KG1 (cell line): Measurements from ENCODE around the gene ADGRL2.

Experiments
- DNase-seq: peaks from one replicate; lab custom pipeline; 2025; lab: John Stamatoyannopoulos, UW

Gene ADGRL2

DNA sequence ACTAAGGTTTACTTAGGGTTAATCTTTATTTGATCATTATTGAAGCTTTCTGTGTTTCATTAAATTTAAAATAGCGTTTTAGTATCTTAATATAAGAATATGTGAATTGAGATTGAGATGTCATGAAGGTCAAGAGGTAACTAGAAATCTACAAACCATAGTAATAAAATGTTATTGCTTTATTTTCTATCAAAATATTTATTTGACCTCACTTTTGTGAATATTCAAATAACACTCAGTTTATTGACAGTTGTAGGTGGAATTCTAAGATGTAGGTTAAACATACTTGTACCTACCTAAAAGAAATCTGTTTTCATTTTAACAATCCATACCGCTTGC, 5.7 kb downstream of the ADGRL2 start:
- no peak for DNase-seq

DNA sequence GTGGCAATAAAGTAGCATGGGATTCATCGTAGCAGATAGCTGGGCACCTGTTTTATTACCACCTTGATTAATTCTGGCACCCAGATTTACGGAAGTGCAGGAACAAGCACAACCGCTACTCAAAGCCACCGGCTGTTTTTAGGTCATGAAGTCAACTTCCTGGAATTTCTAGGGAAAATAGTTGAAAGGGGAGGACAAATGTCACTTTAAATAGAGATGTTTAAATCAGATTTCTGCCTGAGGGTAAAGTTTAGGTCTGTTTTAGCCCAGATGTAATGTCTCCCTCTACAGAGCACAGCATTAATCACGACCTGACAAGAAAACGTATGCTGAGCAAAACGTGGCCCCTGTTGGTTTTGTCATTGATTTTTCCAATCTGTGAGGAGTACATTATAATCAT, 8.0 kb downstream of the ADGRL2 start:
- DNase-seq, result no peak

DNA sequence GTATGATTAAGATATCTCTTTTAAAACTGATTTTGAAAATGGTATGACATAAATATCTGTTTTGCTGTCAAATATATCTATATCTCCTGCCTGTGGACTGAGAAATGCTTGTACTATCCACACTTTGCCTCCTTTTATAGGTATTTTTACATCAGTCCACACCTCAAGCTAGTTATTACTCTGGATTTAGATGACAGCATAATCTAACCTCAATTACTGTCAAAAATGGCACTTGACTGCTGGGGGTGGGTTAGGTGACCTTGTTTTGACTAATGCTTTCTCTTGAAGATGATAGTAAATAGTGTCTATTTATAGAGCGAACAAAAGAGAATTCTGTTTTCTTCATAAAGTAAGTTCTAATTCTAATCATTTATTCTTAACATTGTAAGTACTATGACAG, 9.1 kb downstream of the ADGRL2 start:
- DNase-seq, result no peak

DNA sequence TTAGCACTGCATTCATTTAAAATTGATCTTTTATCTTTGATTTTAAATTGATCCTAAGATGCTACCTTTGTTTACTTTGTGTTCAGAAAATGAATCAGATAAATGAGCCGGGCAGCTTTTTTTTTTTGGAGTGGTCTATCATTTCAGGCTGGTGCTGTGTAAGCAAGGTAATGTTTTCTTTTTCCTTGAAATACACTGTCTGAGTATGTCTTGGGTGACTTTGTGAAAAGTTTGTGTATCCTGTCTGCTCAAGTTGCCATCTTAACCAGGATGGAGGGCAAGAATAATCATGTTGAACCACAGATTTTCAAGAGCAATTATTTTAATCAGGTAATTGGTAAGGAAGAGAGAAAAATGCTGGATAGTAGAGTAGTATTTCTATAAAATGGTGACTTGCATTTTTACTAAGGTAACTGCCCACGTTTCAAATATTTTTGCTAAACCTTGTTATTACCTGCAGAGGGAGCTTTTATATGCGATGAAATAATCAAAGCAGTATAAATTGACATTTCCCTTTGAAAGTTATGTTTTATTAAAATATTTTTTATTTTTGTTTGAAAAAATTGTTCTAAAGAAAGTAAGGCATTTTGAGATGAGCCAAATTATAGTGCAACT, 11.1 kb downstream of the ADGRL2 start:
- no peak for DNase-seq

DNA sequence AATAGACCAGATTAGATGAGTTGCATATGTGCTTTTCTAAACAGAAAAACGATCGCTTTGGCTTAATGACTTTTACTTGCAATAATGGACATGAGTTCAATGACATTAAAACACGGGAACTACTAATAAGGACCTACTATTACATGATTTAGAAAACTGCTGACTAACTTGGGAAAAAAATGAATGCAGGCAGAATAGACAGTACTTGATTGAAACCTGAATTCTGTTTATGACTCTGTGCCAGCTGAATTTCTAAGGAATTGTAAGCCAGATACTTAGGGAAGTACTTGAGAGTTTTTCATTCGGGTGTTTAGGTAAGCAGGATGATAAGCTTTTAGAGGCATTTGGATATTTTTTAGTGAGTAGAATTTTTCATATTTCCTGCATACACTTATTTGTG, 12.0 kb downstream of the ADGRL2 start:
- DNase-seq, result no peak

DNA sequence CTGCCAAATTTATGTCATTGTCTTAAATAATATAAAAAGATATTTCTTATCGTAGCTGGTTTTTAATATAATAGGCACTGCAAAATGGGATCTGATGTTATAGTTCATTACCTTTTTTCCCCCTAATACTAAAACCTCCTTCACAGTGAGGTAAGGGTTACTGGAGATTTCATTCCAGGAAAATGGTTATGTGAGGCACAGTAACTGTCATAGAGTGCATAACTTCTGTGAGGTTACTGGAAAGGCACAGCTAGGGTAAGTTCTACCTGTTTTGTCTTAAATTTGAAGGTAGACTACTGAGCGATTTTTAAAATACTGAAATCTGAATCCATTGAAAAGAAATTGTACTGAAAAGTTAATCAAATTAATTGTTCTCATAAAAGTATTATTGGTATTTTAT, 13.0 kb downstream of the ADGRL2 start:
- DNase-seq, result no peak

DNA sequence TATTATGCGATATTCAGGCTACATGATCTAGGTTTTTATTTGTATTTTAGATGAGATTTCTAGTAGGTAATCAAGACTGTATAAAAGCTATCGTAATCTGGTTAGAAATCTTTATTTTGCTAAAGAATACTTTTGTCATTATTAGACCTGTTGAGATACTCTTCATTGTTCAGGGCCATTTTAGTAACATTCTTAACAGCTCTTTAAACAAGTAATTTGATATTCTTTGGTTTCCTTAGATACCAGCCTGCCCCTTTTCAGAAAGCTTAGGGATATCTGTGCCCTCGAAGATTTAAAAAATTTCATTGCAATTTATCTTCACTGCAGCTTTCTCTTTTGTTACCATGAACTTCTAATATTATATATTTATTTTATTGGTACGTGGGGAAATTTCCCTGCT, 18.9 kb downstream of the ADGRL2 start:
- no peak for DNase-seq

DNA sequence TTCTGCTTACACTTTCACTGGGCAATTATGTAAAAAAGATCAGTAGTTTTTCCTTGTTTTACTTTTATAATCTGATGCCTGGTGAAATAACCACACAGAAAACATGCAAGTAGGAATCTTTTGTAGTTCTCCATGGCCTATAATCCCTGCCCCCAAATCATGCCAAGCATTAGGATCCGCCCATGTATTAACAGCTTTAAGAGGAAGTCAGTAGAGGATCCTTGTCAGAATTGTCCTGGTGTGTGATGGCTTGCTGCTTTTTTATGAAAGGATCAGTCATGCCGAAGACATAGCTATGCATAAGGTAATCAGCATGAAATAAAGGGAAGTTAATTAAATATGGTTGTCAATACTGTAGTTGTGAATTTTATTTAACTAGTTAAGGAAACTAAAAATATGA, 20.0 kb downstream of the ADGRL2 start:
- DNase-seq, result no peak

DNA sequence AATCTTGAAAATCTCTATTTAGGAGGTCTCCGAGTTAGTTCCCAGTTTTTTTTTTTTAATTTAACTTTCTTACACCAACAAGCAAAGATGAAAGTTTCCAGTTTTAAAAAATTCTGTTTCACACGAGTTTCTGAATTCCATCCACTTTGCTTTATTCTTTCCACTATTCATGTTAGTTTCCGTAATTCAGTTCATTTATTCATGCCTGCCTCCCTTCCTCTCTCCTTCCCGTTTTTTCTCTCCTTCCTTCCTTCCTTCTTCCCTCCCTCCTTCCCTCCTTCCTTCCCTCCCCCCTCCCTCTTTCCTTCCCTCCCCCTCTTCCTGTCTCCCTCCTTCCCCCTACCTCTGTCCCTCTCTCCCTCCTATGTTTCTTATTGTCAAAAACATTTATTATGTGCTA, 22.3 kb downstream of the ADGRL2 start:
- no peak for DNase-seq

DNA sequence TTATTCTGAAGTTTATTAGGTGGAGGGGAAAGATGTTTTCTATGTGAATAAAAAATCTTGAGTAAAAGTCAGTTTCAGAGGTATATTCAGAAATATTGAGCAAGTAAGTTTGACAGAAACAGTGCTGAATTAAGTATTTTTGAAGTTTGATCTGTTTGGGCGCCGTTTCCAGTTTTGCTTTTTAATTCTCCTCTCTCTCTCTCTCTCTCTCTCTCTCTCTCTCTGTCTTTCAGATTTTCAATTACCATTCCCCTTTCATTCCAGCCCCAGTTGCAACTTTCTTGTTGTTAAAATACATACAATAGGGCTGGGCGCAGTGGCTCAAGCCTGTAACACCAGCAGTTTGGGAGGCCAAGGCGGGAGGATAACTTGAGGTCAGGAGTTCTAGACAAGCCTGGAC, 24.0 kb downstream of the ADGRL2 start:
- DNase-seq, result no peak

DNA sequence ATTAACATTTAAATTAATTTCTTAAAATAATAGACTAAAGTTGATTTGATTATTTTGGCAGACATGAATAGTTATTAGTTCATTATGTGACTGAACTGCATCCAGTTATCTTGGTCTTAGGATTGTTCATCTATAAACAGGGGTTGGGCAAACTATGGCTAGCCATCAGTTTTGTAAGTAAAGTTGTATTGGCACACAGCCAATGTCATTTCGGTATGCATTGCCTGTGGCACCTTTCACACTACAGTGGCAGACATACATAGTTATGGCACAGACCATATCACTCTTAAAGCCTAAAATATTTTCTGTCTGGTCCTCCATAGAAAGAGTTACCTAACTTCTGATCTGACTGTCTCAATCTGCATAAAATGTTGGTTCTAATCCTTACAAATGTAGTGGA, 27.2 kb downstream of the ADGRL2 start:
- no peak for DNase-seq

DNA sequence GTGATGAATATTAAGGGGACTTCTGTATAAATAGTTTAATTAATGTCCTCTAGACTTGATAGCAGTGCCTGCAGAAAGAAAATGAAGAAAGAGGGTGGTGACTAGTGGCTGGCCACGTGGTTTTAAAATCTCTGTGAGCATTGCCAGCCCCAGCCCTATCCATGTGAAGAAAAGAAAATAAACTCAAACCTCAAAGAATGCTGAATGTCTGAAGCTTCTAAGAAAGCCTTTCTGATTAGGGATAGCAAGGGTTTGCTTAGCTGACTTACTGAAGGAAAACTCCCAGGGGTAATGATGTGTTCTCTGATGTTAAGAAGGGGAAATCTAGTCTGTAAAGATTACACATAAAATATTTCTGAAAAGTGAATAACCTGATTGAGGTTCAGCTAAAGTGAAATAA, 31.8 kb downstream of the ADGRL2 start:
- no peak for DNase-seq

DNA sequence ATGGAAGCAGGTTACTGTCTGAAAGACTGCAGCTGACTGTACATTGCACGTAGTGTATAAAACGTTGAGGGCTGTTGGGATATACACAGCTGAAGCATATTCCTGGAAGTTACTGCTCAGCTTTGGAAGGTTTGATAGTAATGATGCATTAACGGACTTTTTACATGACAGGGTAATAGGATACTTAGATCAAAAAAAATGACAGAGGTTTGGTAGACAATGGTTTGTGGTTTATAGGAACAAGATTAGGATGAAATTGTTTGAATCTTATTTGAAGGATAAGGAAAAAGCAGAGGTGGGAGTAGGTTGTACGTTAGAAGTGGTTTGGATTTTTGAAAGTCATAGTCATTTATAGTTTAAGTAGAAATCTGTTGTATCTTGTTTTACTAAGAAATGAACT, 33.0 kb downstream of the ADGRL2 start:
- no peak for DNase-seq

DNA sequence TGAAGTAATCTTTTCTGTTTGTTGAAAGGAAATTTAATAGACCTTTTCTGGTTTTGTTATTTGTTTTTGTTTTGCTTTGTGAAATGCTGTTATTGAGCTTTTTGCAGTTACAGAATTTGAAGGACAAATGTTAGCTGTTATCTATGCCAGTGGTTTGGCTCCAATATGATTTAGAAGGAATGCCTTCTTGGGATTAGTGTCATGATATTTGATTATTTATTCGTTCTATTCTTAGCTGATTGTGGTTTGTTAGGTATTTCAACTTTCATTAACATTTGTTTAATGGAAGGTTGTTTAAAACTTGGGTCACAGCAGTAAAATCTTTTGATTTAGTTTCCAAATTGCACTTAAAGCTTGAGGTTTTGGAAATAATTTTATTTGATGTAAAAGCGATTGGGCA, 33.5 kb downstream of the ADGRL2 start:
- DNase-seq, result no peak

DNA sequence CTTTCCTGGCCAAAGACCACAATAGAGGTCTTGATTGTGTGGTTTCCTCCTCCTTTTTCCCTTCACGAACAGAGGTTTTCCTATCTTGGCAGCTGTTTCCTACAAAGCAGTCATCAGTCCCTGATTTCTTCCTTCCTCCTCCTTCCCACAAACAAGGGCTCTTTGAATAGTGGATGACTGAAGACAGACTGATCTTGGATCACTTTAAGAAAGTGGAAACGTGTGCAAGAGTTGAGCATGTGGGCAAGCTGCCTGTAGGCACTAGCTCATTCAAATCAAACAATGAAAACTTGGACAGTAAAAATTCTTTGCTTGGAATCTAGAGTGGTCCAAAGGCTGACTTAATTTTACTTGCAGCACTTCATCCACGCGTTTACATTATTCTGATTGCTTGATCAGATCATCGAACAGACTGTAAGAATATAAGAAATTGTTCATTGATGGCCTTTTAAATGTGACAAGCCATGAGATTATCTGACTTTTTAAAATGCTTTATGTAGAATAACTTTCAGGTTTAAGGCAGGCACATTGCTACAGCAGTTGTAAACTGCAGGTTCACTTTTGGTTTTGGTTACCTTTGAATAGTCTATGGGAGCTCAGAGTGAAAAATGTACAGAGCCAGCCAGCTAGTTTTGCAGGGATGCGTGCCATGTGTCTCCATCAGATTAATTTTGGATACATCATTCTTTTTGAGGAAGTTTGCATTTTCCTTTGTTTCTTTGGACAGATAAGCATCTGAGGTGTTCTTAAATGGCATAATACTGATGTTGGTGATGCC, 34.4 kb downstream of the ADGRL2 start:
- no peak for DNase-seq

DNA sequence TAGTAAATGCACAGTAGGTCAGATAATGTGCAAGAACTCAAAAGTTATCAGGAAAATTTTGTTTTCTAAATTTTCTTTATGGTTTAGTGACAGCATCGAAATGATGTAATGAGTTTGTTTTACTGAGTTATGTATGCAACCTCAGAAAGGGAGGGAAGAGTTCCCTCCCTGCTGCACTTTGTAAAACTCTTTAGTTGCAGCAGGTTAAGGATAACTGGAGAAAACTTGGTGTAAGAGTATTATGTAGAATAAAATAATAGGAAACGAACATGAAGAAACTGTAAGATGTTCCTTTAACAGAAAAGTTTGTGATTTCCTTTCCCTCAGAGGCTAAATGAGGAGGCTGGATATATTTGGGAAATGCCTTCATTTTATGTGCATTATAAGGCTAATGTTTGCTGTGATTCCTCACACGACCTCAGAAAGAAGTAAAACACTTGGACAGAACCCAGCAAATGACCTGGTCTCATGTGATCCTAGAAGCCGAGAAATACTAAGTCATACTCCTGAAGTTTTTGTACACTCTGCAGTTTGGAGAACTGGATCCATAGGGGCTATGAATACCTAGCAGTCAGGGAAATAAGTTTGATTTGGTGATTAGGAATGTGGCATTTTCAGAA, 35.4 kb downstream of the ADGRL2 start:
- no peak for DNase-seq

DNA sequence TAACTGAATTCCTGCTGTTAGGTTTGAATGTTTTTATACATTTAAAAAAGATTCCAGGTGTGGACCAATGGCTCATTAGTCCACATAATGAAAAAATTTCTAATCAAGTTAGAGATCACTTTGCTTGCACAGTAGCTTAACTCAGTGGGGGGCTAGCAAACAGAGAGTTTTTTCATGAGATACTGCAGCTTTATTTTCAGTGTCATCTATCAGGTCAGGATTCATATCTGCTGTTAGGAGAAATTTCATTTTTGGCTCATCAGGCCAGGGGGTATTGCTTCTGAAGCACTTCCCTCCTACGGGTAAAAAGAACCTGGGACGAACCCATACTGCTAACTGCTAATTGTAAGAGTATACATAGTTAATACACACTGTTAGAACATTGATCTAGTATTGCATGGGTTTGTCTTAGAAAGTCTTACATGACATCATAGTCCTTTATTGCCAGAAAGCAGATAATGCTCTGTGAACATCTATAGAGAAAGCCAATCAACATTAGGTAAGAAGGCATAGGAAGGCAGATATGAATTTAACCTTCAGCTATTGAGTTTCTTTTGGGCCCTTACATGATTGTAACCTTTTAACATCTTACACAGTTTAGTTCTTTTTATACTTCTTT, 38.0 kb downstream of the ADGRL2 start:
- no peak for DNase-seq

DNA sequence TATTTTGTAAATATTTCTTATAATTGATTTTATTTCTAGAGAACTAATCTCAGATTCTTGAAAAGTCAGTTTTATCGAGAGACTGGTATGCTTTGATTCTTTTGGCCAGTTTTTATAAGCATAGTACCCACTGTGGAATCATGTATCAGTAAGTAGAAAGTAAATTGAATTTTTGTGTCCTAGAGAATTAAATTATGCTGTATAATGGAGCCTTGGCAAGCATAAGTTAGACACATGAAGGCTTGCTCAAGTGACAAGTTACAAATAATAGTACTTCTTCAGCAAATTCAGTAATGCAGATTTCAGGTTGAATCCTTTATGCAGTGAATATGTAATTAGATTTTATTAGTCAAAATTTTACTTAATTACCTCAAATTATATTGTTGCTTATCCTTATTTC, 40.1 kb downstream of the ADGRL2 start:
- no peak for DNase-seq

DNA sequence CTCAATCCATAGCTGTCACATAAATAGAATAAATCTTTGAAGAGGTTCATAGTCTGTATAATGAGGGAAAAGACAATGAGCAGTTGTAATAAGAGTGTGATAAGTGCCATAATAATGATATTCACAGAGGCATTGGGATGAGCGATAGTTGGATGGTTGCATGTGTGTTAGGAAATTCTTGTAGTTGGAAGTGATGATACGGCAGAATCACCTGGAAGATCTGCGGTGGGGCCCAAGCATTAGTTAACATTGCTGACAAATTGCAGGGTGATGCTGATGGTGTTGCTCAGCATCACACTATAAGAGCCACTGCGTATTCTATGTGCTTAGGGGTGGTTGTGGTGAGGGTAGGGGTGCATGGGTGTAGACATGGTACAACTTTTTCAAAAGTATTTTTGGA, 41.1 kb downstream of the ADGRL2 start:
- DNase-seq, result no peak

DNA sequence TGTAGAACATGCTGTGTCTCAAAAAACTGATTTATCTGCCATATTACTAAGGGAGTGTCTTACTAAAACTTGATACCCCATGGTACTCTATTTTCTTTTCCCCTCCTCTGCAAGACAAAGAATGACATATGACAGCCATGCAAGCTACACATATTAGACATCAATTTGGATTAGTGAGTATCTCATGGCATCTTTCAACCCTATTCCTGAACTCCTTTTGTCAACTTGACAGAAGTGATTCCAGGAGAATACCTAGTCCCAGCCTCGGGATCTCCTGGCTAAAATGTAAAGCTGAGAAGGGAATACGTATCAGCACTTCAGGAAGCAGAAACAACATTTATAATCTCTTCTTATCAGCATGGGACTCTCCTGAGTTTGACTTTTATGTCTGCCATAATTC, 43.7 kb downstream of the ADGRL2 start:
- DNase-seq, result no peak

DNA sequence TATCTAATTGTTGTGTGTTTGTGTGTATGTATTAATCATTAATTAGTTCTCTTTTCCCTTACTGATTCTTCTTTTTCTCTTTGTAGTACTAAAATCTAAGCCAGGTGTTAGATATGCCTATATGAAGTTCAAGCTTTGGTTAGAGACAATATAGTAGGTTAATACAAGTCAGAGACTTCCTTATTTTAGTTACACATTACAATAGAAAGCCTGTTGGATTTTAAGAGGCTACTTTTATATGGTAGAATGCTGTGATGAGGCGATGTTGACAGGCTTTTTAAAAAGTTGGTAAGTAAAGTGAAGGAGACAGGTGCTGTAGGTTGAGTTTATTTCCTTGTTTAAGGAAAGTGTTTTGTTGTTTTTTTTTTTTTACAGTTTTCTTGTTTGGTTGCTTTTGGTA, 45.9 kb downstream of the ADGRL2 start:
- no peak for DNase-seq

DNA sequence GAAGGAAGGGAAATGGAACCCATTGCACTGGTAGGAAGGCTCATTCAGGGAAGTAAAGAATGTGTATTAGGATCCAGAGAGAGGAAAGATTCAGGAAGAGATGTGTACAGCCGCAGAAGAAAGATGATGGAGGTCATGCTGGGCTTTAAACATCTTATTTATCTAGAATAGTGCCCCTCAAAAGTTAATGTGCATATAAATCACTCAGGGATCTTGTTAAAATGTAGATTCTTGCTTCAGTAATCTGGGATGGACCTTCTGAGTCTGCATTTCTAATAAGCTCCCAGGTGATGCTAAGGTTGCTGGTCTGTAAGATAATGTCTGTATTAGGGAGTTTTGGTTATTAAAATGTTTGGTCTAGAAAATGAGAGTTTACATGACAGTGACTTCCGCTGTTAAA, 46.3 kb downstream of the ADGRL2 start:
- DNase-seq, result no peak
